ENCODE measurements around the gene SHISAL1. TPM values are rescaled to one million over a fixed set of nuclear protein-coding genes. Genes with fewer than 3 reads are reported as not detected.

Gene SHISAL1
- total RNA-seq, 2 donors from 2014 or later = 0.42 to 0.95 TPM

GRCh38 chr22:44297470-44298061, 15.2 kb downstream of the SHISAL1 start:
- Mint-ChIP-seq H3K9me3 (peaks cover 11% of the 10 kb centered on the region), H3K4me3 (no peak overlapping the region), H3K27me3 (ENCODE audit: insufficient read depth) (peaks cover 2% of the 10 kb centered on the region), H3K27ac (no peak overlapping the region), H3K4me1 (peaks cover 5% of the 10 kb centered on the region), H3K36me3 (ENCODE audit: low read depth) (peaks cover 3% of the 10 kb centered on the region)
- no peaks in the 10 kb centered on the region for H3K36me3 ChIP-seq (ENCODE audit: control insufficient read depth, insufficient read depth, low read length)
- 79 to 81% methylated on average over 6 to 14 of the region's 14 CpGs for WGBS, 2 experiments (ENCODE audit: insufficient coverage in 1 of 2, insufficient read length in 1 of 2)
- H3K27ac ChIP-seq (ENCODE audit: low read depth, low read length) = peak overlapping the region; percentile 60
- no peaks in the 10 kb centered on the region for H3K27me3 ChIP-seq (ENCODE audit: control insufficient read depth, insufficient read depth, low read length, poor library complexity, severe bottlenecking)
- H3K4me3 ChIP-seq (ENCODE audit: low read length) = no peak overlapping the region
- no peaks in the 10 kb centered on the region for H3K4me1 ChIP-seq (ENCODE audit: control insufficient read depth, insufficient read depth, low read length)
- TF ChIP-seq CTCF (conservative IDR thresholded peaks at IDR 0.05) = no peak
- DNase-seq = no peak
- H3K9me3 ChIP-seq (ENCODE audit: control insufficient read depth, low read length) = peaks cover 11% of the 10 kb centered on the region
- no peak overlapping the region for H3K9ac ChIP-seq (ENCODE audit: extremely low read depth, low read length, poor library complexity, severe bottlenecking)

DNA sequence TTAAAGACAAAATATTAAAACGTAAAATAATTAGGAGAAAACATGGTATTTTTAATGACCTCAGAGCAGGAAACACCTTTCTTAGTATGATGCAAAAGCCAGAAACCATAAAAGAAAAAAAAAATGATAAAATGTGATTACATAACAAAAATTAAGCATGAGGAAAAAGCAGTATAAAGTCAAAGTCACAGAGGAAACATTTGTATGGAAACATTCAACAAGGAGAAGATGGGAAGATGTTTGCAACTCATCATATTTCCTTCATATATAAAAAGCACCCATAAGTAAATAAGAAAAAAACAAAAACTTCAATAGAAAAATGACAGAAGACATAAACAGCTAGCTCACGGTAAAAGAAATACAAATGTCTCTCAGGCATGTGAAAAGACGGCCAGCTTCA, 17.3 kb downstream of the SHISAL1 start:
- H3K4me1 ChIP-seq (ENCODE audit: control insufficient read depth, insufficient read depth, low read length) = no peaks in the 10 kb centered on the region
- H3K27ac ChIP-seq (ENCODE audit: low read depth, low read length) = no peak overlapping the region
- 88 to 90% methylated on average over 2 of the region's 3 CpGs for whole genome bisulfite sequencing, 2 experiments (ENCODE audit: insufficient coverage in 1 of 2, insufficient read length in 1 of 2)
- no peak overlapping the region for H3K27ac Mint-ChIP-seq
- no peaks in the 10 kb centered on the region for H3K27me3 ChIP-seq (ENCODE audit: control insufficient read depth, insufficient read depth, low read length, poor library complexity, severe bottlenecking)
- H3K9me3 Mint-ChIP-seq = peaks cover 11% of the 10 kb centered on the region
- H3K9ac ChIP-seq (ENCODE audit: extremely low read depth, low read length, poor library complexity, severe bottlenecking) = no peak overlapping the region
- H3K36me3 ChIP-seq (ENCODE audit: control insufficient read depth, insufficient read depth, low read length) = no peaks in the 10 kb centered on the region
- peaks cover 12% of the 10 kb centered on the region for H3K4me1 Mint-ChIP-seq
- H3K9me3 ChIP-seq (ENCODE audit: control insufficient read depth, low read length) = peaks cover 11% of the 10 kb centered on the region
- H3K36me3 Mint-ChIP-seq (ENCODE audit: low read depth) = peaks cover 3% of the 10 kb centered on the region
- DNase-seq = no peak
- TF ChIP-seq CTCF (conservative IDR thresholded peaks at IDR 0.05) = no peak
- no peak overlapping the region for H3K4me3 Mint-ChIP-seq
- H3K4me3 ChIP-seq (ENCODE audit: low read length) = no peak overlapping the region
- H3K27me3 Mint-ChIP-seq (ENCODE audit: insufficient read depth) = peaks cover under 1% of the 10 kb centered on the region

GRCh38 chr22:44293876-44294275, 18.9 kb downstream of the SHISAL1 start:
- Histone ChIP-seq H3K27me3 (ENCODE audit: control insufficient read depth, insufficient read depth, low read length, poor library complexity, severe bottlenecking) (no peaks in the 10 kb centered on the region), H3K27ac (ENCODE audit: low read depth, low read length) (no peak overlapping the region), H3K36me3 (ENCODE audit: control insufficient read depth, insufficient read depth, low read length) (no peaks in the 10 kb centered on the region), H3K4me3 (ENCODE audit: low read length) (no peak overlapping the region), H3K4me1 (ENCODE audit: control insufficient read depth, insufficient read depth, low read length) (no peaks in the 10 kb centered on the region), H3K9ac (ENCODE audit: extremely low read depth, low read length, poor library complexity, severe bottlenecking) (no peak overlapping the region), H3K9me3 (ENCODE audit: control insufficient read depth, low read length) (peaks cover 11% of the 10 kb centered on the region)
- Mint-ChIP-seq H3K27ac (no peak overlapping the region), H3K27me3 (ENCODE audit: insufficient read depth) (no peaks in the 10 kb centered on the region), H3K4me1 (peaks cover 17% of the 10 kb centered on the region), H3K36me3 (ENCODE audit: low read depth) (peaks cover 3% of the 10 kb centered on the region), H3K9me3 (peaks cover 11% of the 10 kb centered on the region), H3K4me3 (no peak overlapping the region)
- TF ChIP-seq CTCF (conservative IDR thresholded peaks at IDR 0.05) = no peak
- WGBS, 2 experiments (ENCODE audit: insufficient coverage in 1 of 2, insufficient read length in 1 of 2) = 89 to 92% methylated on average over 5 to 6 of the region's 6 CpGs
- no peak for DNase-seq

Measured in endodermal cell (in vitro differentiated cells).